HG02943 (cell line): ENCODE results near the gene ACKR4.
"Not testable (repeated sequence)": the region's sequence is repeated elsewhere in the genome, so short reads cannot be mapped to it uniquely, and the experiment has no call there.

Experiments
- ATAC-seq: cut with Tn5 transposase; IDR thresholded peaks from one replicate; pipeline ENCODE4 v1.9.1; 2021; ENCODE audit warnings: mild to moderate bottlenecking, low read depth, moderate library complexity; ENCODE audit not compliant: unreplicated experiment

The ACKR4 gene

GRCh38 chr3:132593241-132593946 is 3.7 kb upstream of the ACKR4 start:
- ATAC-seq: no peak

- no peak for ATAC-seq
These were observed 3.1 kb upstream of the ACKR4 start for GRCh38 chr3:132593947-132594323.

- ATAC-seq: no peak
These were observed 2.6 kb upstream of the ACKR4 start for GRCh38 chr3:132594498-132594897.

- no peak for ATAC-seq
These were observed 2.1 kb upstream of the ACKR4 start for GRCh38 chr3:132595014-132595413.

- no peak for ATAC-seq
These were observed 744 bp upstream of the ACKR4 start for GRCh38 chr3:132596326-132596725.

- no peak for ATAC-seq
These were observed 590 bp downstream of the ACKR4 start for GRCh38 chr3:132597660-132598059.

- ATAC-seq: no peak
These were observed 1.1 kb downstream of the ACKR4 start for GRCh38 chr3:132598181-132598580.

- ATAC-seq: not testable (repeated sequence)
These were observed 3.5 kb downstream of the ACKR4 start for GRCh38 chr3:132600614-132601013.

- no peak for ATAC-seq
These were observed 8.3 kb downstream of the ACKR4 start for GRCh38 chr3:132605374-132605792.

GRCh38 chr3:132606085-132606484 is 9.0 kb downstream of the ACKR4 start:
- no peak for ATAC-seq

GRCh38 chr3:132606620-132607019 is 9.6 kb downstream of the ACKR4 start:
- not testable (repeated sequence) for ATAC-seq

- not testable (repeated sequence) for ATAC-seq
These were observed 18.2 kb downstream of the ACKR4 start for GRCh38 chr3:132615301-132615700.

- no peak for ATAC-seq
These were observed 18.8 kb downstream of the ACKR4 start for GRCh38 chr3:132615881-132616280.

- ATAC-seq: no peak
These were observed 19.7 kb downstream of the ACKR4 start for GRCh38 chr3:132616780-132617179.

- no peak for ATAC-seq
These were observed 25.1 kb downstream of the ACKR4 start for GRCh38 chr3:132622148-132622547.

GRCh38 chr3:132622761-132623160 is 25.7 kb downstream of the ACKR4 start:
- no peak for ATAC-seq

- ATAC-seq: no peak
These were observed 26.6 kb downstream of the ACKR4 start for GRCh38 chr3:132623646-132624045.

GRCh38 chr3:132624790-132625189 is 27.7 kb downstream of the ACKR4 start:
- ATAC-seq: no peak

GRCh38 chr3:132625613-132626012 is 28.5 kb downstream of the ACKR4 start:
- no peak for ATAC-seq

GRCh38 chr3:132626955-132627354 is 29.9 kb downstream of the ACKR4 start:
- no peak for ATAC-seq

- ATAC-seq: no peak
These were observed 31.1 kb downstream of the ACKR4 start for GRCh38 chr3:132628157-132628556.

GRCh38 chr3:132629928-132630327 is 32.9 kb downstream of the ACKR4 start:
- no peak for ATAC-seq

- no peak for ATAC-seq
These were observed 33.5 kb downstream of the ACKR4 start for GRCh38 chr3:132630612-132631011.
